NCI-H345 treated with DMSO at 0.1 percent for 48 hours (cell line): ENCODE results near the gene TAS2R5.
"Not testable (repeated sequence)": the region's sequence is repeated elsewhere in the genome, so short reads cannot be mapped to it uniquely, and the experiment has no call there.

ENCODE experiments used
- DNase-seq: peaks from one replicate; lab custom pipeline; 2025; ENCODE audit not compliant: unreplicated experiment; lab: John Stamatoyannopoulos, UW

TAS2R5 gene

GRCh38 chr7:141789917-141790316 is at the start of gene TAS2R5:
Gene TAS2R5 (plus strand): TSS chr7:141790217. CDS start chr7:141790362, 145 bp downstream.
- DNase-seq: no peak

GRCh38 chr7:141742229-141742628 is 47.8 kb upstream of the TAS2R5 start:
- no peak for DNase-seq

GRCh38 chr7:141744131-141744530 is 45.9 kb upstream of the TAS2R5 start:
- DNase-seq: no peak

- DNase-seq: no peak
These were observed 41.6 kb upstream of the TAS2R5 start for GRCh38 chr7:141748396-141748795.

GRCh38 chr7:141751904-141752303 is 38.1 kb upstream of the TAS2R5 start:
- not testable (repeated sequence) for DNase-seq

GRCh38 chr7:141752634-141753033 is 37.4 kb upstream of the TAS2R5 start:
- no peak for DNase-seq

- DNase-seq: no peak
These were observed 35.1 kb upstream of the TAS2R5 start for GRCh38 chr7:141754939-141755338.

- no peak for DNase-seq
These were observed 26.2 kb upstream of the TAS2R5 start, which contains the start of gene TAS2R3 for GRCh38 chr7:141763797-141764196. Gene TAS2R3 (plus strand): TSS chr7:141764097. CDS start chr7:141764159, 62 bp downstream.

GRCh38 chr7:141770083-141770583 is 19.9 kb upstream of the TAS2R5 start:
- DNase-seq: not testable (repeated sequence)

- no peak for DNase-seq
These were observed 13.6 kb upstream of the TAS2R5 start, which contains the start of gene TAS2R4 for GRCh38 chr7:141776374-141776773. Gene TAS2R4 (plus strand): TSS chr7:141776674. CDS start chr7:141778489, 1,815 bp downstream.

GRCh38 chr7:141785706-141786552 is 4.1 kb upstream of the TAS2R5 start:
- peak; percentile 12 for DNase-seq

GRCh38 chr7:141788296-141788695 is 1.7 kb upstream of the TAS2R5 start:
- DNase-seq: no peak

GRCh38 chr7:141792526-141792925 is 2.5 kb downstream of the TAS2R5 start:
- DNase-seq: no peak

GRCh38 chr7:141820067-141820466 is 30.1 kb downstream of the TAS2R5 start:
- no peak for DNase-seq

GRCh38 chr7:141822432-141822831 is 32.4 kb downstream of the TAS2R5 start:
- not testable (repeated sequence) for DNase-seq

- no peak for DNase-seq
These were observed 47.7 kb downstream of the TAS2R5 start for GRCh38 chr7:141837683-141838082.

- DNase-seq: no peak
These were observed 48.6 kb downstream of the TAS2R5 start for GRCh38 chr7:141838581-141838980.

- no peak for DNase-seq
These were observed 49.2 kb downstream of the TAS2R5 start for GRCh38 chr7:141839256-141839655.

GRCh38 chr7:141840708-141841107 is 50.7 kb downstream of the TAS2R5 start:
- no peak for DNase-seq
